ENCODE measurements around the gene MGAT3. TPM values are rescaled to one million over a fixed set of nuclear protein-coding genes. Genes with fewer than 3 reads are reported as not detected.

MGAT3 gene
- total and polyA plus RNA-seq, 2 of the 13 experiments (the other 11 are each of a cell fraction or from before 2014, with no cell fraction given), result 0.11 to 0.15 TPM

DNA sequence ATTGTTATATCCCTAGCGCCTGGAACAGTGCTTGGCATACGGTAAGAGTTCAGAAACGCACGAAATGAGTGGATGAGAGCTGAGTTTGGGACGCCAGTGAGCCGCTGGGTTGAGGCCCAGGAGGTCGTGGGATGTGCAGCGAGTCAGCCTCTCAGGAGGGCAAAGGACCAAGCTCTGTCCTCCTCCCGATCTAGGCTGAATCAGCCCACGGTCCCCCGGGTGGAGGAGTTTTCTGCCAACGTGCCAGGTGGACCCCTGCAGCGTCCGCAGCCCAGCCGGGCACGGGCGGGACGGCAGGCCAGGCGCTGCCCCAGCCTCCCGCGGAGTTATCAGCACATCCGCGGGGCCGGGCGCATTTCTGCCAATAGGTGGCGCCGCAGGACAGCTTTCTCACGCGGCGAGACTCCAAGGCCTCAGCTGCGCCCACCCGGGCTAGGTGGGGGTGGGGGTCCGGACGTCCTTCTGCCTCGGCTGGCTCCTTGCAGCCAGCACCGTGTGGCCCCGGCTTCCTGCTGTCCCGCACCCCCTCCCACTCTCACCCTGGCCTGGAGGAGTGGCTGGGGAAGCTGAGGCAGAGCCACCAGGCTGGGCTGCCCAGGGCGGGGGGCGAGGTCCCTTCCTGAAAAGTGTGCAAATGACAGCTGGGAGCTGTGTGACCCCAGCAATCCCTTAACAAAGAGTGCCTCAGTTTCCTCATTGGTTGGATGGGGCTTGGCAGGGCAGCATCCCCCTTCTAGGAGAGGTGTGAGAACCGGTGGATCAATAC, 78.0 kb downstream of the MGAT3 start (continued):
- TF ChIP-seq, protein P1, sequence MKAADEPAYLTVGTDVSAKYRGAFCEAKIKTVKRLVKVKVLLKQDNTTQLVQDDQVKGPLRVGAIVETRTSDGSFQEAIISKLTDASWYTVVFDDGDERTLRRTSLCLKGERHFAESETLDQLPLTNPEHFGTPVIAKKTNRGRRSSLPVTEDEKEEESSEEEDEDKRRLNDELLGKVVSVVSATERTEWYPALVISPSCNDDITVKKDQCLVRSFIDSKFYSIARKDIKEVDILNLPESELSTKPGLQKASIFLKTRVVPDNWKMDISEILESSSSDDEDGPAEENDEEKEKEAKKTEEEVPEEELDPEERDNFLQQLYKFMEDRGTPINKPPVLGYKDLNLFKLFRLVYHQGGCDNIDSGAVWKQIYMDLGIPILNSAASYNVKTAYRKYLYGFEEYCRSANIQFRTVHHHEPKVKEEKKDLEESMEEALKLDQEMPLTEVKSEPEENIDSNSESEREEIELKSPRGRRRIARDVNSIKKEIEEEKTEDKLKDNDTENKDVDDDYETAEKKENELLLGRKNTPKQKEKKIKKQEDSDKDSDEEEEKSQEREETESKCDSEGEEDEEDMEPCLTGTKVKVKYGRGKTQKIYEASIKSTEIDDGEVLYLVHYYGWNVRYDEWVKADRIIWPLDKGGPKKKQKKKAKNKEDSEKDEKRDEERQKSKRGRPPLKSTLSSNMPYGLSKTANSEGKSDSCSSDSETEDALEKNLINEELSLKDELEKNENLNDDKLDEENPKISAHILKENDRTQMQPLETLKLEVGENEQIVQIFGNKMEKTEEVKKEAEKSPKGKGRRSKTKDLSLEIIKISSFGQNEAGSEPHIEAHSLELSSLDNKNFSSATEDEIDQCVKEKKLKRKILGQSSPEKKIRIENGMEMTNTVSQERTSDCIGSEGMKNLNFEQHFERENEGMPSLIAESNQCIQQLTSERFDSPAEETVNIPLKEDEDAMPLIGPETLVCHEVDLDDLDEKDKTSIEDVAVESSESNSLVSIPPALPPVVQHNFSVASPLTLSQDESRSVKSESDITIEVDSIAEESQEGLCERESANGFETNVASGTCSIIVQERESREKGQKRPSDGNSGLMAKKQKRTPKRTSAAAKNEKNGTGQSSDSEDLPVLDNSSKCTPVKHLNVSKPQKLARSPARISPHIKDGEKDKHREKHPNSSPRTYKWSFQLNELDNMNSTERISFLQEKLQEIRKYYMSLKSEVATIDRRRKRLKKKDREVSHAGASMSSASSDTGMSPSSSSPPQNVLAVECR (CRISPR knock-in tag; IDR thresholded peaks at IDR 0.05; ENCODE audit: borderline replicate concordance), result no peak; the same call in 1 of the 2 replicates
- TF ChIP-seq SYNCRIP (IDR thresholded peaks at IDR 0.05; ENCODE audit: insufficient read depth, low read depth, low read length) (no peak), ELF4 (CRISPR knock-in tag; IDR thresholded peaks at IDR 0.05; ENCODE audit: borderline replicate concordance) (no peak), ADNP (CRISPR knock-in tag; IDR thresholded peaks at IDR 0.05) (no peak), ZNF564 (CRISPR knock-in tag; IDR thresholded peaks at IDR 0.05) (no peak), MYC (CRISPR knock-in tag; IDR thresholded peaks at IDR 0.05; ENCODE audit: borderline replicate concordance) (peak; percentile 17; the same call in 1 of the 2 replicates), ZNF430 (CRISPR knock-in tag; IDR thresholded peaks at IDR 0.05) (0 out of 2 replicates have a peak, but pooled peaks have one; percentile 55), PITX1 (CRISPR knock-in tag; IDR thresholded peaks at IDR 0.05) (no peak), SUZ12 (IDR thresholded peaks at IDR 0.05; ENCODE audit: low read depth, low read length) (no peak), TRIM24 (CRISPR knock-in tag; IDR thresholded peaks at IDR 0.05) (no peak), CREM (IDR thresholded peaks at IDR 0.05) (no peak), CREM (CRISPR knock-in tag; IDR thresholded peaks at IDR 0.05) (no peak), FIP1L1 (IDR thresholded peaks at IDR 0.05; ENCODE audit: borderline replicate concordance, insufficient read depth, low read depth, low read length) (no peak), GATAD2A (CRISPR knock-in tag; IDR thresholded peaks at IDR 0.05) (peak; percentile 32; the same call in 1 of the 2 replicates), MLLT10 (CRISPR knock-in tag; IDR thresholded peaks at IDR 0.05) (no peak), MED1 (CRISPR knock-in tag; IDR thresholded peaks at IDR 0.05) (no peak), ZNF138 (CRISPR knock-in tag; IDR thresholded peaks at IDR 0.05; ENCODE audit: low read depth) (no peak), KMT2A (CRISPR knock-in tag; IDR thresholded peaks at IDR 0.05) (no peak), ZNF460 (CRISPR knock-in tag; IDR thresholded peaks at IDR 0.05; ENCODE audit: borderline replicate concordance) (no peak), CBFB (CRISPR knock-in tag; IDR thresholded peaks at IDR 0.05) (peak; percentile 38; the same call in 1 of the 2 replicates), TP53 (CRISPR knock-in tag; conservative IDR thresholded peaks at IDR 0.05) (no peak)
- TF ChIP-seq, protein P2, sequence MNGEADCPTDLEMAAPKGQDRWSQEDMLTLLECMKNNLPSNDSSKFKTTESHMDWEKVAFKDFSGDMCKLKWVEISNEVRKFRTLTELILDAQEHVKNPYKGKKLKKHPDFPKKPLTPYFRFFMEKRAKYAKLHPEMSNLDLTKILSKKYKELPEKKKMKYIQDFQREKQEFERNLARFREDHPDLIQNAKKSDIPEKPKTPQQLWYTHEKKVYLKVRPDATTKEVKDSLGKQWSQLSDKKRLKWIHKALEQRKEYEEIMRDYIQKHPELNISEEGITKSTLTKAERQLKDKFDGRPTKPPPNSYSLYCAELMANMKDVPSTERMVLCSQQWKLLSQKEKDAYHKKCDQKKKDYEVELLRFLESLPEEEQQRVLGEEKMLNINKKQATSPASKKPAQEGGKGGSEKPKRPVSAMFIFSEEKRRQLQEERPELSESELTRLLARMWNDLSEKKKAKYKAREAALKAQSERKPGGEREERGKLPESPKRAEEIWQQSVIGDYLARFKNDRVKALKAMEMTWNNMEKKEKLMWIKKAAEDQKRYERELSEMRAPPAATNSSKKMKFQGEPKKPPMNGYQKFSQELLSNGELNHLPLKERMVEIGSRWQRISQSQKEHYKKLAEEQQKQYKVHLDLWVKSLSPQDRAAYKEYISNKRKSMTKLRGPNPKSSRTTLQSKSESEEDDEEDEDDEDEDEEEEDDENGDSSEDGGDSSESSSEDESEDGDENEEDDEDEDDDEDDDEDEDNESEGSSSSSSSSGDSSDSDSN (CRISPR knock-in tag; IDR thresholded peaks at IDR 0.05), result peak; percentile 18; the same call in 1 of the 2 replicates
- TF ChIP-seq, protein P3, sequence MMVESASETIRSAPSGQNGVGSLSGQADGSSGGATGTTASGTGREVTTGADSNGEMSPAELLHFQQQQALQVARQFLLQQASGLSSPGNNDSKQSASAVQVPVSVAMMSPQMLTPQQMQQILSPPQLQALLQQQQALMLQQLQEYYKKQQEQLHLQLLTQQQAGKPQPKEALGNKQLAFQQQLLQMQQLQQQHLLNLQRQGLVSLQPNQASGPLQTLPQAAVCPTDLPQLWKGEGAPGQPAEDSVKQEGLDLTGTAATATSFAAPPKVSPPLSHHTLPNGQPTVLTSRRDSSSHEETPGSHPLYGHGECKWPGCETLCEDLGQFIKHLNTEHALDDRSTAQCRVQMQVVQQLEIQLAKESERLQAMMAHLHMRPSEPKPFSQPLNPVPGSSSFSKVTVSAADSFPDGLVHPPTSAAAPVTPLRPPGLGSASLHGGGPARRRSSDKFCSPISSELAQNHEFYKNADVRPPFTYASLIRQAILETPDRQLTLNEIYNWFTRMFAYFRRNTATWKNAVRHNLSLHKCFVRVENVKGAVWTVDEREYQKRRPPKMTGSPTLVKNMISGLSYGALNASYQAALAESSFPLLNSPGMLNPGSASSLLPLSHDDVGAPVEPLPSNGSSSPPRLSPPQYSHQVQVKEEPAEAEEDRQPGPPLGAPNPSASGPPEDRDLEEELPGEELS (CRISPR knock-in tag; IDR thresholded peaks at IDR 0.05), result no peak
